HK-2 (cell line): Measurements from ENCODE around the gene CCDC154.
A peak's percentile ranks its signal among the peaks of the same experiment; 100 is the strongest.
"Not testable (repeated sequence)": the region's sequence is repeated elsewhere in the genome, so short reads cannot be mapped to it uniquely, and the experiment has no call there.

Experiments
- DNase-seq: peaks from one replicate; pipeline ENCODE4 v3.0.0-alpha.2; 2018; ENCODE audit not compliant: unreplicated experiment

Gene CCDC154

DNA sequence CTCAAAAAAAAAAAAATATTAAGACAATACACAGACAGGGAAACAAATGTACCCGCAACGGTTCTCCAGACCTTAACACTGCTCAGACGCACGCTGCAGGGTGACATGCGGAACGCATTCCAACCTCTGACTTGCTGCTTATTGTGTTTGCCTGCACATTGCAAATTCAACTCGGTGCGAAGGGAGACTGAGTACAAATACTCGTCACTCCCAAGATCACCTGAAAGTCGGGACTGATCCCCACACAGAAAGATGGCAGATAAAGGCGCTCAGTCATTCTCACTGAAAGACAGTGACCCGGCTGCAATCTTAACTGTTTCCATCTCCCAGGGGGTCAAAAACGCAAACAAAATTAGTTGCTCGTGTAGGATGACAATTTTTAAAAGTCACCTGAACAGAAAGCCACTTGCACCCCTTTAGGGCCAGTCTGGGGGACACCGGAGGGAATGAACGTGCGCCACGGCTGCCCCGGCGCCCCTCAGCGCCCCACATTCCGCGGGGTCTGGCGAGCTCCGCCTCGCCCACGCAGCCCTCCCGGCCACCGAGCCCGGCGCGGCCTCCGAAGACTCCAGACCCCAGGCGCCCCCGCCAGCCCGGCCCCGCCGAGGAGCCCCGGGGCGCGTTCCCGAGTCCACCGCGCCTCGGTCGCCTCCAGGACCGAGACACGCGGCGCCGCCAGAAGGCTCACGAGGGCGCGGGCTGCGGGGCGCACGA lies 29.9 kb upstream of the CCDC154 start:
- no peak for DNase-seq

DNA sequence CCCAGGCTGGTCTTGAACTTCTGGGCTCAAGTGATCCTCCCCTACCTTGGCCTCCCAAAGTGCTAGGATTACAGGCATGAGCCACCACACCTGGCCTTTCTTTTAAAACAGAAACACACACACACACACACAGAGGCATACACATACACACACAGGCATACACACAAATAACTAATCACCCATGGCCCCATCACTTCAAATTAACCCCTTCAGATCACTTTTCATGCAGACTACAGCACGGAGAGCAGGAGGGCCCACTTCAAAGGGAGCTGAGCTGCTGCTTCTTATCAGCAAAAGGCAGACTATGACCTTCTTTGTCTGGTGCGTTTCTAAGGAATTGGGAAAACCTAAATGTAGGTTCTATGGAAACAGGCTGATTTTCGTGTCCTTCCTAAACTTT lies 28.6 kb upstream of the CCDC154 start:
- DNase-seq = no peak

DNA sequence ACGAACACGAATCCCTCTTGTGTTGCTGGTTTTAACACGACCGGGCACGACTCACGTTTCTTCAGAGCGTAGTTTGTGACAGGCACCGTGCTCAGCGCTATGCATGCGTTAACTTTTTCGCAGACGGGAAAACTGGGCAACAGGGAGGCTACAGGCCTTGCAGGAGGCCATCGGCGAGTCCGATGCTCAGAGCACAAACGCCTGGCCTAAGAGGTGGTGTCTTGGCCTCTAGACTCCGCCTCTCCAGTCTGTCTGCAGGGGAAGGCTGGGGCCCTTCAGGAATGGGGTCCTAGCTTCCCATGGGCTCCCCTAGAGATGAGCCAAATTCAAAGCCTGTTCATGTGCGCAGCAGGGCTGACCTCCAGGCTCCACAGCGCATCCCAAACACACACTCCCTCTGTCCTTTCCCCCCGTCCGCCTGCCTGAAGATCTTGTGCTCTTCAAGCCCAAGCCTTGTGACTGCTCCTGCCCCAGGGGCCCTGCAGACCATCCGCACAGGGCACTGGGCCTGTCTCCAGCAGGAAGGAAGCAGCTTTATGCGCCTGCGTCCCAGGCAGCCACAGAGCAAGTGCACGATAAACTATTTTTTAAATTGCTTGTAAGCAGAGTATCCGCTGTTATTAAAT lies 27.3 kb upstream of the CCDC154 start:
- DNase-seq = no peak

DNA sequence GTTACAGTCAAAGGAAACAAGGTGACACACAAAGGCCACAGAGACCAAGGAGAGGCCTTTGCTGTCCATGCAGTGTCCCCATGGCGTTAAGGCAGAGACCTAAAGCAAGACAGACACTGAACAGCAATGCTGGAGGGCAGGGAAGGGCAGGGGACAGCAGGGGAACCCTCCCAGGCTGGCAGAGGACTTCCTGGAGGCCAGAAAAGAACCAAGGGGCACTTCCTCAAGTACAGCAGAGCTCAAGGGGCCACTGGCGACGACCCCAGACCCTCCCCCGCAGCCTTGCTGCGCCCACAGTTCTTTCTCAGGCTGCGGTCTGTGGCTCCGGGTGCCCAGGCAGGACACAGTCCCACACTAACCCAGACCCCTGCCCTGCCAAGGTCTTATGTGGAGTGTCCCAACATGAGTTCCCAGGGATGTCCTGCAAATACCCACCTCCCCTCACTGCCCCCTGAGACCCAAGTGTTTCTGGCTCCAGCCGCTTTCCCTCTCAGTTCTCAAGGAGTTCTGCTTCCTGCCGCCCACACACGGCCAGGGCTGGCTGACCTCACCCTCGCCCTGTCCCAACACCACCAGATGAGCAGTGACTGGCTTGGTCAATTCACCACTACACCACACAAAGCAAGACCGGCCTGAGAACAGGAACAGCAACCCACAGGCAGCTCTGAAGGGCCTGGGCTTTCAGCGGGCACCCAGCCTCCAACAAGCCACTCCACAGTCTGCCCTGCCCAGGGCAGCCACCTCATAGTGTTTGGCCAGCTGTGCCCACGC lies 26.3 kb upstream of the CCDC154 start:
- DNase-seq = peak; percentile 33

DNA sequence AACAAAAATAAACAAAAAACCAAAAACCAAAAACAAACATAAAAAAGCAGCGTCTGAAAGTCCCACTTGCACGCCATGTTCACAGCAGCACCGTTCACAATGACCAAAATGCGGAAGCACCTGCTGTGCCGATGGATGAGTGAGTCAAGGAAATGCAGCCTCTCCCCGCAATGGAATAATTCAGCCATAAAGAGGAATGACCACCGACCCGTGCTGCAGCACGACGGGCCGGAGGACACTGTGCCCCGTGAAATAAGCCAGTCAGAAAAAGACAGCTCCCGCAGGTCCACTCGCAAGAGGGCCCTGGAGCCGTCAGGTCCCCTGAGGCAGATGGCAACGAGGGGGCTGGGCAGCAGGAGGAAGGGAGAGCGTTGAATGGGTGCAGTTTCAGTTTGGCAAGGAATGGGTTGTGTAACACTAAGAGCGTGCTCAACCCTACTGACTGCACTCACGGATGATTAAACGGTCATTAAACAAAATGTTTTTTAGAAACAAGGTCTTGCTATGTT lies 25.4 kb upstream of the CCDC154 start:
- no peak for DNase-seq

DNA sequence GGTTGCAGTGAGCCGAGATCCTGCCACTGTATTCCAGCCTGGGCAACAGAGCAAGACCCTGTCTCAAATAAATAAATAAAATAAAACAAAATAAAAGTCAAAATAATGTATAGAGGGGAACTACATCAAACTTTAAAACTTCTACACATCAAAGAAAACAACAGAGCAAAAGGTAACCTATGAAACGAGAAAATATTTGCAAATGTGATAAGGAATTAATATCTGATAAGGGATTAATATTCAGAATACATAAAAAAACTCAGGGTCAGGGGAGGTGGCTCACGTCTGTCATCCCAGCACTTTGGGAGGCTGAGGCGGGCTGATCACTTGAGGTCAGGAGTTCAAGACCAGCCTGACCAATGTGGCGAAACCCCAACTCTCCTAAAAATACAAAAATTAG lies 24.8 kb upstream of the CCDC154 start:
- DNase-seq = not testable (repeated sequence)

DNA sequence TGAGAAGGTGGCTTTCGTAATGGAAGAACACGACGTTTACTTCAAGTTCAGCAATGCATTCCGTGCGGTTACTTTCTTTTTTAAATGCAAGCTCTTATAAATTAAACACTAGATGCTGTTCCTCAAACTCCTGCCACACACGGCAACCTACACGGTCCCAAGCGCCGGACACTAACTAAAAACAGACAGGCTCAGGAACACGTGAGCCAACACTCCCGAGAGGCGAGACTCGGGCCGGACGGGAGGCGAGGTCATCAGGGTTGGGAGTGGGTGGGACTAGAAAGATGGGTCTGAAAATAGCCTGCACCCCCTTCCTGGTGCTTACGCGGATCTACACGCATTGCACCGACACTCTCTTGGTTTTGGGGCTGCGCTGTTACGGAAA lies 24.1 kb upstream of the CCDC154 start:
- DNase-seq = no peak

DNA sequence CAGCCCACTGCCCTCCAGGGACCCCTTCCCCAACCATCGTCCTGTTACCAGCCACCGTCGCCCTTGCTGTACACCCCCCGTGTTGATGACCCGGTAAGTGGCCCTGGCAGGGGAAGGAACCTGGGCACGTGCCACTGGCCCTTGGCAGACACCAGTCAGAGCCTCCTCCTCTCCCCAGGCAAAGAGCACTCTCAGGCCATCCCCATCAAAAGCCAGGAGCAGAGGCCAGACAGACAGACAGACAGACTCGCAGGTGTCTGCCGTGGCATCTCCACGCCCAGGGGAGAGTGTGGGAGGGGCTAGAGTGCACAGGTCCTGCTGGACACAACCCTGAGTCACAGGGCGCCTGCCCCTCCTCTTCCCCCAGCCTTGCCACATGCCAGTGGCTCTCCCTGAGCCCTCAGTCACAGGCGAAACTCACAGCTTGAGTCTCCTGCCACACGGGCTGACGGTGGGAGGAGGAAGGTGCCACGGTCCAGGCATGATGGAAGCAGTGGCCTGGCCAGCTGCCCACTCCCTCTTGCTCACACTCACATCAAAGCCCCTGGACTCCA lies 22.7 kb upstream of the CCDC154 start:
- DNase-seq = peak; percentile 45

DNA sequence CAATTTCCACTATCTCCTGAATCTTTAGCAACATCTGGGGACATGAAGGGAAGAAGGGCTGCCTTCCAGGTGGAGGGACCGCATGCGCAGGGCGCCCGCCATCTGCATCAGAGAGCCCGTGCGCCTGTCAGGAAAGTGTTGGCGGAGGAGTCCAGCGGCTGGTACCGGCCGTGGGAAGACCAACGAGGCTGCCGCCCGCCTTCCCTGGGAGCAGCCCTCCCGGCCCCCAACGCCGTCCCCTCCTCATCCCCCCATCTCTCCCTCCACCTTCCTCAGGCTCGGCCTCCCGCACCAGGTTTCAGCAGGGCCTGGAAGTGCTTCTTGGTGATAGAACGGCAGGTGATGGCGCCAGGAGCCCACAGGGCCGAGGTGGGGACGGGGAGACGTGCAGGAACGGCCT lies 21.7 kb upstream of the CCDC154 start:
- DNase-seq = no peak

DNA sequence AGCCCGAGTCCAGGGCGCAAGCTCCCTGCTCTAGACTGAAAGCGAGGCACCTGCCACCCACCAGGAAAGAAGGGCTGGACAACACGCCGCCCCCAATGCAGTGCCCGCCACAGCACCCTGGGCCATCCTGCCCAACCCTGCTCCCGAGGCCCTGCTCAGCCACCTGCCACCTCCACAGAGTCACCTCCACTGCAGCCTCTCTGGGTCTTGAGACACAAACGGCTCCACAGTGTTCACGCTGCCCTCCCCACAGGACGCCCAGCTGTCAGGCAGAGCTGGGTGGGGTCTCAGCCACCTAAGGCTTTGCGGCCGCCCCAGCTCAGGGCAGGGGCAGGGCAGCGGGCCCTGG lies 21.2 kb upstream of the CCDC154 start:
- no peak for DNase-seq

DNA sequence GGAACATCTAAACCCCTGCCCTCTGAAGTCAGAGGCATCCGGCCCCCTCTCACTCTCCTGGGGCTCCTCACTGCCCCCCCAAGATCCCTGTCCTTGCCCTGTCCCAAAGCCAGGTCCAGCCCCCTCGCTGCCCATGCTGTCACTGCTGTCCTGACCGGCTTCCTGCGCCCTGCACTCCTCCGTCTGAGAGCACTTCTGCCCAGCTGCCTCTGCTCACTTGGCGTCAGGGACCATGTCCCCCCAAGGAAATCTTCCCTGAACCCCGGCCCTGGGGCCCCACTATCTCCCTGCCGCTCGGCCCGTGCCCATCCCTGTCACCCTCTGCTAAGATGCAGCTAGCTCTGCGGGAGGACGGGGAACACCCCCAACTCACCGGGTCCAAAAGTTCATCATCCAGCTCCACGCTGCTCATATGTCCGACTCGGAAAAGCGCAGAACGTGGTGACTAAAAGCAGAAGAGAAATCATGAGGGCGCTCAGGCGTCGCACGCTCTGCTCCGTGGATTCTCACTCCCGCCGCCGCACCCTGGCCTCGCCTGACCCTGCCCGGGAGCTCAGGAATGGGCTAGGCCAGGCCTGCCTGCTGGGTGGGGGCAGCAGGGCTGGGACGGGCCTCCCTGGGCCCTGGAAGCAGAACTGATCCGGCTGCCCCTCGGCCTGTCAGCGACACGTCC lies 20.7 kb upstream of the CCDC154 start:
- DNase-seq = no peak

DNA sequence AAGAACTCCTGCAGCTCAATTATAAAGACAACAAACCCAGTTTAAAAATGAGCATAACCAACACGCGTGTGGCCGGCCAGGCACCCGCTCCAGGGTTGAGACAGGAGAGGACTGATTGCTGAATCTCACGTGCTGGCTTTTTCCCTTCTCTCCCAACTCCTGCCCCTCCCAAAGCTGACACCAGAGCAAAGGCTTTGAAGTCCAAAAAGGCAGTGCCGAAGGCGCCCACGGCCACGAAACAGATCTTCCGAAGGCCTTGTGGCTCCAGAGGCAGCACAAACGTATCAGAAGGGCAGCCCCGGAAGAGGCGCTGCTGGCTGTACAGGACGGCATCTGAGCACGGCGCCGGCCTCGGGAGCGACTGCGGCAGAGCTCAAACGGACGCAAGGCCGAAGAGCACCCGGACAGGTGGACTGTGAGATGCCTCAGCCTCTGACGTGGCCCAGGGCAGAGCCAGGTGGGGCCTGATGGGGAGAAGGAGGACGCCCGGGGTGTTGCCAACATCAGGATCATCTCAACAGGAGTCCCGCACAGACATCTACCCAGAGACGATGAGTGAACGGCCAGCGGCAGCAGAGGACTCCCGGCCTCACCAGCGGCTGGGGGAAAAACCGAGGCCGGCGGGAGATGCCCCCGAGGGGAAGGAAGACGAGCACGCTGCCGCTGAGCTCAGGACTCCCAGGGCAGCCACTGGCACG lies 20.0 kb upstream of the CCDC154 start:
- no peak for DNase-seq

DNA sequence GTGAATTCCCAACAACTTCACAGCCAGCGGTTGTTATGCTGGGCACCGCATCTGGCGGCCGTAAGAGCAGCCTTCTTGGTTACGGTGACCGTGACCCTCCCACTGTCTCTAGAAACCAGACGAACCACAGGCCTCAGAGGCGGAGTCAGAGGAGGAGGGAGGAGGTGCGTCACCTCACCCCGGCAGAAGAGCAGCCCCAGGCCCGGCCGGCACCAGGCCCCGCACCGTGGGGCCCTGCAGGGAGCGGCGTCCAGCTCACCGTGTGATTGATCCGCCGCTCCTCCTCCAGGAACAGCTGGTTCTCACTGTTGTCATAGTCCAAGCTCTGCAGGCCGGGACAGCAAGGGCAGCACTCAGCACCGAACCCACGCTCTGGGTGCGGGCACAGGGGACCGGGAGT lies 16.8 kb upstream of the CCDC154 start:
- no peak for DNase-seq

DNA sequence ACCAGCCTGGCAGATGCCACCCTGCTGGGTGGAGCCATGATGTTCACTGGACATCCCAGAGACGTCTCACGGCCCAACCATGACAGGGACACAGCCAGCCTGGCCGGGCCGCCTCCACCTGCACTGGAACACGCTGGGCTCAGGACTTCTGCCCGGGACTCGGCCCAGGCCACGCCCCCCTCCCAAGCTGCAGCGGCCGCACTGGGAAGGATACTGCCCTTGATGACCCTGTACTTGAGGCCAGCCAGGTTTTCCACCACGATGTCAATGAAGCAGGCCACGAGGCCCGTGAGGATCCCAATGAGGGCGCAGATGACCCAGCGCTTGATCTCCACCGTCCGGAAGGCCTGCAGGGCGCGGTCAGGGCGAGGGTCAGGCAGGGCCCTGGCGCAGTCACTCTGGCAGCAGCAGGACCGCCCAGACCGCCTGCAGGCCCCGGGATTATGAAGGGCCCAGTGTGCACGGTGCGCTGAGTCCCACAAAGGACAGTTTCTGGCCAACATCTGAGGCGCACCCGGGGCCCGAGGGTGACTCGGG lies 16.3 kb upstream of the CCDC154 start:
- no peak for DNase-seq

DNA sequence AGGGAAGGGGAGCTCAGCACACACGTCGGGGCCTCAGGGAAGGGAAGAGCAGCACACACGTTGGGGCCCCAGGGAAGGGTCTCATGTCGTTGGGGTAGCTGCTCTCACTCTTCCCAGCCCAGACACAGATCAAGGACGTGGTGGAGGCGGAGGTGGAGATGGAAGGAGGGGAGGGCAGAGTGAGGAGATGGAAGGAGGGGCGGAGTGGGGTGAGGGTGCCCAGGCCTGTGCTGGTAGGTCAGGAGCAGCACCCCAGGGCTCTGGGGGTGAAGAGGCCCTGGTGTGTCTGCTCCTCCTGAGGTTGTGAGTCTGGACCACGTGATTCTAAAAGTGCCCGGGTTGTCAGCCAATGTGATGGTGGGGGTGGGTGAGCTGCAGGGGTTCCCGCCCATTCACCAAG lies 15.6 kb upstream of the CCDC154 start:
- DNase-seq = no peak

DNA sequence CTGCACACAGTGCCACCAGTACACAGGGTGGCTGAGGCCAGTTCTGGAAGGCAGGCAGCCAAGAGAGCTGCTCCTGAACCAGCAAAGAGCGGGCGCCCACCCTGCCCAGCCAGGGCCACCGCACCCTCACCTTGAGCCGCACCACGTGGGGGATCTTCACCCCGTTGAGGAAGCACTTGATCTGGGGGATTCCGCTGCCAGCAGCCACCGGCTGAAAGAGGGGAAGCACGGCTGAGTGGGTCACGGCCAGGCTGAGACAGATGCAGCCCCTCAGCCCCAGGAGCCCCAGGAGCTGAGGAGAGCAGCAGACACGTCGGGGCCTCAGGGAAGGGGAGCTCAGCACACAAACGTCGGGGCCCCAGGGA lies 14.6 kb upstream of the CCDC154 start:
- no peak for DNase-seq

DNA sequence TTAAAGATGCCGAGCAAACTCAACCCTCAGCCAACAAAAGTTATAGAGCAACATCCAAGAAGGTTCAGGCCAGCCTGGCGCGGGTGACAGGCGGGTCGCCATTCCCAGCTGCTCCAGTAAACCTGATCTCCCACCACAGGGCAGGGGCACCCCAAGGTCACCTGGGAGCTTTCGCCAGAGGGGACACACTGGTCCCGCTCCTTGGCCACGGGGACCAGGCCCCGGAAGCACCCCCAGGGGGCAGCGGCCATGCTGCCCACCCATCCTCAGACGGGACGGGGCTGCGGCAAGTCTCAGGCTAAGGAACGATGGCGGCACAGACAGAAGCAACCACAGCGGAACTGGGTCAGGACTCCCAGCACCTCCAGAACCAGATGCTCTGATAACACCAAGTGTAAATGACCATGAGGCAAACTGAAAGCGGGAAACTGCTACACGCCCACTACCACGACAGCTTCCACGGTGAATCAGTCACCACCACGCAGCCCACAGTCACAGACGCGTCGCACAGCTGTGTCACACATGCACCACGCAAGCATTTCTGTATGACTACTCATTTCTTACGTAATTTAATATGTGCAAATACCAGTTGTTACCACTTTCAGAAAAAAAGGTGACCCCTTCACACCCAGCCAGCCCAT lies 14.1 kb upstream of the CCDC154 start:
- no peak for DNase-seq

DNA sequence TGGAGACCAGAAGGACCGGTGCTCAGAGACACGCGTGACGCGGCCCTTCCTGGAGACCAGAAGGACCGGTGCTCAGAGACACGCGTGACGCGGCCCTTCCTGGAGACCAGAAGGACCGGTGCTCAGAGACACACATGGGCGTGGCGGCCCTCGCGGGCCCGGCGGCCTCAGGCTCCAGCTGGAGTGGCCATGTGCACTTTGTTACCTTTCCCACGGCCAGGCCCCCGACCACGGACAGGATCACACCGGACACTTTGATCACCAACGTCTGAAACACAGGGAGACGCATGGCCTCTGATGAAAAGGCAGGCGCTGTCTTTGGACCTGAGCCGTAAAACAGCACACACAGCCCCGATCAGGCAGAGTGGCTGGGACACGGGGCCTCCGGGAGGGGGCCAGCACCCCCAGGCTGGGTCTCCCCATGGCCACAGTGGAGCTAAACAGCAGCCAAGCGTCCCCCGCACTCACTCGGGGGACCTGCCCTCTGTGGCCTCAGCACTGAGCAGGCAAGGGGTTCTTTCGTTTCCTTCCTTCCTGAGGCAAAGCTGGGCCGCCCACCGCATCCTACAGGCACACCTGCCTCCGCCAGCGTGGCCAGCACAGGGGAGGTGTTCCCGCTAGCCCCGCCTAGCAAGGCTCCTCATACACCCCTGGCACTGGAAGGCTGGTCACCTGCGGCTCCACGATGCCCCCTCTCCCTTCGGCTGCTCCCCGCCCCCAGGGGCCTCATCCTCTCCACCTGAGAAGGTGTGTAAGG lies 13.3 kb upstream of the CCDC154 start:
- no peak for DNase-seq

DNA sequence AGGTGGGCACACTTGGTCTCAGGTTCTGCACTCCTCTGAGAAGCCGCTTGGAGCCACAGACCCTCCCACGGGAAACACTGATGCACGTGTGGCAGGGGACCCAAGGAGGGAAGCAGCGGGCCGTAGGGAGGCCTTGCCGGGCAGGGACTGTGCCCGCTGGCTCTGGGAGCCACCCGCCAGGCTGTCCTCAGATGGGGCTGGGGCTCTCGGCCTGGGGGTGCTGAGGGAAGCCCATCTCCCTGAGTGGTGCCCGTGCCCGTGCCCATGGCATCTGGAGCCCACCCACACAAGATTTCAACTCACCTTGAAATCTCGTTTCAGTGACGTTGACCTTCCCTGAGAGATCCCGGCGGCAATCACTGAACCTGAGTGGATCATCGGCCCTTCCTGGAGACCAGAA lies 12.6 kb upstream of the CCDC154 start:
- no peak for DNase-seq
